Naive B cell (primary cell): Measurements from ENCODE around the gene NELL1. TPM values are rescaled to one million over a fixed set of nuclear protein-coding genes. Genes with fewer than 3 reads are reported as not detected.

Source experiments
- ATAC-seq, 2 donors: fragments of 150-1000 bp; cut with Tn5 transposase; 2 replicates each; pipeline ENCODE4 v1.10.0; 2021; ENCODE audit warnings: low read depth in 2 of 2, mild to moderate bottlenecking in 2 of 2, moderate library complexity in 2 of 2
- DNase-seq: peaks from one replicate; pipeline ENCODE4 v3.0.0; 2022
- H3K27ac Mint-ChIP-seq, 6 donors: one replicate each; pipeline ENCODE4 v1.8.0; 2020 to 2022; ENCODE audit warnings: mild to moderate bottlenecking in 6 of 6, mixed read lengths in 6 of 6, moderate library complexity in 5 of 6, inconsistent platforms in 2 of 6
- H3K27me3 Mint-ChIP-seq, 3 donors: one replicate each; pipeline ENCODE4 v1.8.0; 2021 to 2022; ENCODE audit warnings: mixed read lengths in 3 of 3, mild to moderate bottlenecking in 1 of 3
- H3K36me3 Mint-ChIP-seq, 2 donors: one replicate each; pipeline ENCODE4 v1.8.0; 2020 to 2022; ENCODE audit warnings: mixed read lengths in 2 of 2, inconsistent platforms in 1 of 2, mild to moderate bottlenecking in 1 of 2
- H3K4me1 Mint-ChIP-seq, 3 donors: one replicate each; pipeline ENCODE4 v1.8.0; 2020 to 2022; ENCODE audit warnings: mixed read lengths in 3 of 3, inconsistent platforms in 1 of 3, mild to moderate bottlenecking in 1 of 3, moderate library complexity in 1 of 3
- H3K4me3 Mint-ChIP-seq, 8 donors: one replicate each; pipeline ENCODE4 v1.8.0; 2020 to 2022; ENCODE audit warnings: mild to moderate bottlenecking in 8 of 8, mixed read lengths in 8 of 8, moderate library complexity in 8 of 8, inconsistent platforms in 2 of 8
- H3K9me3 Mint-ChIP-seq, 7 donors: one replicate each; pipeline ENCODE4 v1.8.0; 2020 to 2022; ENCODE audit warnings: mixed read lengths in 7 of 7, mild to moderate bottlenecking in 5 of 7, inconsistent platforms in 2 of 7, moderate library complexity in 1 of 7
- polyA plus RNA-seq, 6 donors: library from polyadenylated mRNA; unstranded; fragments of 300-500 nt; fragmentation: Illumina TruSeq; gene quantifications; one replicate each; pipeline ENCODE4 v1.2.3, GENCODE V29; 2021; ENCODE audit warnings: low read depth in 6 of 6

NELL1 gene
- polyA plus RNA-seq: not detected

GRCh38 chr11:20668844-20669819, at the start of gene NELL1:
Gene NELL1 (plus strand): TSS chr11:20669586.
- Mint-ChIP-seq H3K36me3 (peaks cover 0 to 7% of the 10 kb centered on the region in 2 donors), H3K27ac (peak within 1 kb of the TSS in 1 of 6 donors; percentile 35), H3K27me3 (peaks cover 65 to 87% (median 73%) of the 10 kb centered on the region in 3 donors), H3K4me3 (peak within 1 kb of the TSS in 5 of 8 donors; percentile 1 to 58 (median 32)), H3K4me1 (peaks cover 10 to 15% (median 14%) of the 10 kb centered on the region in 3 donors), H3K9me3 (peaks cover 0 to 18% (median 7%) of the 10 kb centered on the region in 7 donors)
- DNase-seq: no peak
- ATAC-seq: no peak

- Mint-ChIP-seq H3K27ac (no peak overlapping the region), H3K36me3 (no peaks in the 10 kb centered on the region), H3K4me1 (no peaks in the 10 kb centered on the region), H3K27me3 (peaks cover 21 to 35% (median 28%) of the 10 kb centered on the region in 3 donors), H3K9me3 (peaks cover 0 to 4% (median 0%) of the 10 kb centered on the region in 7 donors), H3K4me3 (no peak overlapping the region)
- ATAC-seq (no peak), DNase-seq (no peak)
These were observed 48.4 kb upstream of the NELL1 start for GRCh38 chr11:20620988-20621387.

- no peak overlapping the region for H3K4me3 Mint-ChIP-seq
- no peaks in the 10 kb centered on the region for H3K36me3 Mint-ChIP-seq
- peaks cover 22 to 37% (median 28%) of the 10 kb centered on the region in 3 donors for H3K27me3 Mint-ChIP-seq
- peaks cover 0 to 4% (median 0%) of the 10 kb centered on the region in 7 donors for H3K9me3 Mint-ChIP-seq
- no peak overlapping the region for H3K27ac Mint-ChIP-seq
- no peaks in the 10 kb centered on the region for H3K4me1 Mint-ChIP-seq
- no peak for DNase-seq
- ATAC-seq: no peak
These were observed 47.7 kb upstream of the NELL1 start for GRCh38 chr11:20621679-20622078.

GRCh38 chr11:20623252-20623651, 46.1 kb upstream of the NELL1 start:
- ATAC-seq (no peak), DNase-seq (no peak)
- Mint-ChIP-seq H3K36me3 (no peaks in the 10 kb centered on the region), H3K4me1 (no peaks in the 10 kb centered on the region), H3K9me3 (peaks cover 0 to 4% (median 0%) of the 10 kb centered on the region in 7 donors), H3K27me3 (peaks cover 18 to 39% (median 19%) of the 10 kb centered on the region in 3 donors), H3K27ac (peak overlapping the region in 1 of 6 donors; percentile 29), H3K4me3 (no peak overlapping the region)

GRCh38 chr11:20626279-20626678, 43.1 kb upstream of the NELL1 start:
- no peak overlapping the region for H3K27ac Mint-ChIP-seq
- no peaks in the 10 kb centered on the region for H3K36me3 Mint-ChIP-seq
- no peak for DNase-seq
- no peaks in the 10 kb centered on the region for H3K4me1 Mint-ChIP-seq
- H3K27me3 Mint-ChIP-seq: peaks cover 12 to 41% (median 18%) of the 10 kb centered on the region in 3 donors
- no peak overlapping the region for H3K4me3 Mint-ChIP-seq
- ATAC-seq: no peak
- H3K9me3 Mint-ChIP-seq: peaks cover 0 to 10% (median 4%) of the 10 kb centered on the region in 7 donors

GRCh38 chr11:20627026-20627425, 42.4 kb upstream of the NELL1 start:
- Mint-ChIP-seq H3K4me3 (no peak overlapping the region), H3K27ac (no peak overlapping the region), H3K9me3 (peaks cover 0 to 10% (median 3%) of the 10 kb centered on the region in 7 donors), H3K36me3 (no peaks in the 10 kb centered on the region), H3K27me3 (peaks cover 12 to 41% (median 18%) of the 10 kb centered on the region in 3 donors), H3K4me1 (no peaks in the 10 kb centered on the region)
- ATAC-seq (no peak), DNase-seq (no peak)

GRCh38 chr11:20627701-20628100, 41.7 kb upstream of the NELL1 start:
- peaks cover 0 to 10% (median 3%) of the 10 kb centered on the region in 7 donors for H3K9me3 Mint-ChIP-seq
- ATAC-seq: no peak
- H3K36me3 Mint-ChIP-seq: no peaks in the 10 kb centered on the region
- H3K27ac Mint-ChIP-seq: no peak overlapping the region
- no peaks in the 10 kb centered on the region for H3K4me1 Mint-ChIP-seq
- no peak for DNase-seq
- peaks cover 12 to 38% (median 16%) of the 10 kb centered on the region in 3 donors for H3K27me3 Mint-ChIP-seq
- no peak overlapping the region for H3K4me3 Mint-ChIP-seq

GRCh38 chr11:20631519-20632168, 37.7 kb upstream of the NELL1 start:
- no peak for ATAC-seq
- Mint-ChIP-seq H3K27me3 (peaks cover 5 to 19% (median 11%) of the 10 kb centered on the region in 3 donors), H3K36me3 (no peaks in the 10 kb centered on the region), H3K4me1 (no peaks in the 10 kb centered on the region), H3K4me3 (peak overlapping the region in 1 of 8 donors; percentile 11), H3K27ac (no peak overlapping the region), H3K9me3 (peaks cover 0 to 10% (median 0%) of the 10 kb centered on the region in 7 donors)
- DNase-seq: no peak

- no peaks in the 10 kb centered on the region for H3K36me3 Mint-ChIP-seq
- H3K27me3 Mint-ChIP-seq: peaks cover 6 to 19% (median 9%) of the 10 kb centered on the region in 3 donors
- no peaks in the 10 kb centered on the region for H3K4me1 Mint-ChIP-seq
- no peak for DNase-seq
- ATAC-seq: no peak
- peak overlapping the region in 1 of 8 donors; percentile 11 for H3K4me3 Mint-ChIP-seq
- H3K27ac Mint-ChIP-seq: no peak overlapping the region
- peaks cover 0 to 10% (median 0%) of the 10 kb centered on the region in 7 donors for H3K9me3 Mint-ChIP-seq
These were observed 37.2 kb upstream of the NELL1 start for GRCh38 chr11:20632169-20632532.

- H3K27me3 Mint-ChIP-seq: peaks cover 8 to 20% (median 16%) of the 10 kb centered on the region in 3 donors
- DNase-seq (no peak), ATAC-seq (no peak)
- no peaks in the 10 kb centered on the region for H3K4me1 Mint-ChIP-seq
- peaks cover 0 to 10% (median 0%) of the 10 kb centered on the region in 7 donors for H3K9me3 Mint-ChIP-seq
- no peak overlapping the region for H3K27ac Mint-ChIP-seq
- no peak overlapping the region for H3K4me3 Mint-ChIP-seq
- no peaks in the 10 kb centered on the region for H3K36me3 Mint-ChIP-seq
These were observed 35.3 kb upstream of the NELL1 start for GRCh38 chr11:20634044-20634443.

- Mint-ChIP-seq H3K36me3 (no peaks in the 10 kb centered on the region), H3K27ac (no peak overlapping the region), H3K4me3 (no peak overlapping the region), H3K27me3 (peaks cover 8 to 18% (median 16%) of the 10 kb centered on the region in 3 donors), H3K9me3 (peaks cover 0 to 10% (median 0%) of the 10 kb centered on the region in 7 donors), H3K4me1 (no peaks in the 10 kb centered on the region)
- ATAC-seq: no peak
- DNase-seq: no peak
These were observed 34.6 kb upstream of the NELL1 start for GRCh38 chr11:20634781-20635180.

- no peaks in the 10 kb centered on the region for H3K4me1 Mint-ChIP-seq
These were observed 31.3 kb upstream of the NELL1 start for GRCh38 chr11:20638074-20638473.

GRCh38 chr11:20639688-20640087, 29.7 kb upstream of the NELL1 start:
- Mint-ChIP-seq H3K9me3 (peaks cover 0 to 2% (median 0%) of the 10 kb centered on the region in 7 donors), H3K27me3 (peaks cover 15 to 30% (median 25%) of the 10 kb centered on the region in 3 donors), H3K27ac (no peak overlapping the region), H3K36me3 (no peaks in the 10 kb centered on the region), H3K4me3 (no peak overlapping the region), H3K4me1 (no peaks in the 10 kb centered on the region)
- DNase-seq: no peak
- no peak for ATAC-seq

More at GRCh38 chr11:20638074-20638473, 31.3 kb upstream of the NELL1 start:
- Mint-ChIP-seq H3K4me3 (no peak overlapping the region), H3K36me3 (no peaks in the 10 kb centered on the region), H3K27ac (no peak overlapping the region), H3K27me3 (peaks cover 15 to 25% (median 25%) of the 10 kb centered on the region in 3 donors), H3K9me3 (peaks cover 0 to 2% (median 0%) of the 10 kb centered on the region in 7 donors)
- ATAC-seq: no peak
- no peak for DNase-seq
